PC-3 (cell line): Measurements from ENCODE around the gene SCAP.

Experiments used
- CTCF ChIP-seq: fragments of 300-600 bp; sonication (generic); conservative IDR thresholded peaks from 2 replicates; pipeline ENCODE4 v1.5.1; 2017; ENCODE audit warnings: antibody characterized with exemption, low read depth, mild to moderate bottlenecking, low read length
- EZH2 ChIP-seq: fragments of 300-600 bp; sonication (generic); IDR thresholded peaks from one replicate; pipeline ENCODE4 v1.6.1; 2017; ENCODE audit warnings: antibody characterized with exemption, mild to moderate bottlenecking, low read length; ENCODE audit not compliant: unreplicated experiment

DNA sequence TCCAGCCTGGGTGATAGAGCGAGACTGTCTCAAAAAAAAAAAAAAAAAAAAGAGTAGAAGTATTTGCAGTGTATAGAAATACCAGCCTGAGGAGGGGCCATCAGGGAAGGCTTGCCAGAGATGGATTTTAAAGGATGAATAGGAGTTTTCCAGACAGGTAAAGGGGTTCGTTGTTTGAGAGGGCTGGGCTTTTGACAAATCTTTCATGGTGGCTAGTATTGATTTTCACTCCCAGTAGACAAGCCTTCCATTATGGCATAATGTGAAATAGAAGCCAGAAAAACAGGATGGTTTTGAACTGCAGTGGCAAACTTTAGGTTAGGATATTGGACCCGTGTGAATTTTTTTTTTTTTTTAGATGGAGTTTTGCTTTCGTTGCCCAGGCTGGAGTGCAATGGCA is 91.3 kb downstream of the SCAP start:
- TF ChIP-seq CTCF (no peak), EZH2 (no peak)
